ENCODE results near the gene TMEM204. TPM values are rescaled to one million over a fixed set of nuclear protein-coding genes. Genes with fewer than 3 reads are reported as not detected.

Gene TMEM204
- total and polyA plus RNA-seq, 4 donors = 24.7 to 116 (median 40.4) TPM

- Histone ChIP-seq H3K36me3 (ENCODE audit: control insufficient read depth in 4 of 4, insufficient read depth in 4 of 4, low read length in 4 of 4) (peaks cover 0 to 45% (median 17%) of the 10 kb centered on the region in 4 donors), H3K4me1 (ENCODE audit: control insufficient read depth in 5 of 5, insufficient read depth in 5 of 5, low read length in 5 of 5) (peaks cover 5 to 67% (median 19%) of the 10 kb centered on the region in 5 donors)
- WGBS, 2 donors = 49 to 67% methylated on average over 37 to 39 of the region's 39 CpGs
These were observed 2.2 kb downstream of the TMEM204 start for GRCh38 chr16:1535391-1536291.

GRCh38 chr16:1536601-1537000, 3.1 kb downstream of the TMEM204 start:
- H3K27ac ChIP-seq (ENCODE audit: low read depth in 1 of 2, low read length in 1 of 2) = peak overlapping the region; percentile 22 to 78
- H3K9ac ChIP-seq (ENCODE audit: insufficient read depth in 1 of 2, low read length in 2 of 2) = no peak overlapping the region
- DNase-seq (no peak), ATAC-seq (ENCODE audit: insufficient read depth, low FRiP score) (no peak)
- WGBS, 2 donors = 60 to 74% methylated on average over 13 of the region's 13 CpGs
- H3K4me3 ChIP-seq = peak overlapping the region; percentile 82
- no peaks in the 10 kb centered on the region for H3K27me3 ChIP-seq (ENCODE audit: control insufficient read depth in 3 of 3, insufficient read depth in 3 of 3, low read length in 2 of 3)
- H3K36me3 ChIP-seq (ENCODE audit: control insufficient read depth in 4 of 4, insufficient read depth in 4 of 4, low read length in 4 of 4) = peaks cover 0 to 53% (median 17%) of the 10 kb centered on the region in 4 donors
- H3K4me1 ChIP-seq (ENCODE audit: control insufficient read depth in 5 of 5, insufficient read depth in 5 of 5, low read length in 5 of 5) = peaks cover 4 to 58% (median 10%) of the 10 kb centered on the region in 5 donors
- no peaks in the 10 kb centered on the region for H3K9me3 ChIP-seq (ENCODE audit: control insufficient read depth in 4 of 4, insufficient read depth in 3 of 4, low read length in 3 of 4)
- TF ChIP-seq CTCF (IDR thresholded peaks at IDR 0.05; ENCODE audit: control extremely low read depth, extremely low read depth) = no peak

More at GRCh38 chr16:1535391-1536291, 2.2 kb downstream of the TMEM204 start:
- Histone ChIP-seq H3K9ac (ENCODE audit: insufficient read depth in 1 of 2, low read length in 2 of 2) (peak overlapping the region in 1 of 2 donors; percentile 34), H3K4me3 (peak overlapping the region; percentile 82), H3K27me3 (ENCODE audit: control insufficient read depth in 3 of 3, insufficient read depth in 3 of 3, low read length in 2 of 3) (no peaks in the 10 kb centered on the region), H3K27ac (ENCODE audit: low read depth in 1 of 2, low read length in 1 of 2) (peak overlapping the region; percentile 69 to 82), H3K9me3 (ENCODE audit: control insufficient read depth in 4 of 4, insufficient read depth in 3 of 4, low read length in 3 of 4) (no peaks in the 10 kb centered on the region)
- TF ChIP-seq CTCF (IDR thresholded peaks at IDR 0.05; ENCODE audit: control extremely low read depth, extremely low read depth) = no peak
- peak; percentile 31 to 58 (median 38) for DNase-seq
- no peak for ATAC-seq (ENCODE audit: insufficient read depth, low FRiP score)

- H3K9ac ChIP-seq (ENCODE audit: insufficient read depth in 1 of 2, low read length in 2 of 2) = no peak overlapping the region
- no peaks in the 10 kb centered on the region for H3K27me3 ChIP-seq (ENCODE audit: control insufficient read depth in 3 of 3, insufficient read depth in 3 of 3, low read length in 2 of 3)
- WGBS, 2 donors = 71 to 74% methylated on average over 27 of the region's 27 CpGs
- H3K4me3 ChIP-seq = peak overlapping the region; percentile 82
- H3K4me1 ChIP-seq (ENCODE audit: control insufficient read depth in 5 of 5, insufficient read depth in 5 of 5, low read length in 5 of 5) = peaks cover 0 to 52% (median 6%) of the 10 kb centered on the region in 5 donors
- no peak for ATAC-seq (ENCODE audit: insufficient read depth, low FRiP score)
- no peak for DNase-seq
- H3K9me3 ChIP-seq (ENCODE audit: control insufficient read depth in 4 of 4, insufficient read depth in 3 of 4, low read length in 3 of 4) = no peaks in the 10 kb centered on the region
- TF ChIP-seq CTCF (IDR thresholded peaks at IDR 0.05; ENCODE audit: control extremely low read depth, extremely low read depth) = no peak
- peaks cover 0 to 59% (median 19%) of the 10 kb centered on the region in 4 donors for H3K36me3 ChIP-seq (ENCODE audit: control insufficient read depth in 4 of 4, insufficient read depth in 4 of 4, low read length in 4 of 4)
- peak overlapping the region; percentile 22 to 78 for H3K27ac ChIP-seq (ENCODE audit: low read depth in 1 of 2, low read length in 1 of 2)
These were observed 3.7 kb downstream of the TMEM204 start for GRCh38 chr16:1537138-1537577.

All from lung (tissue), 12 donors.